ENCODE measurements around the gene GATA2.

The GATA2 gene

GRCh38 chr3:128499724-128500275, 6.8 kb upstream of the GATA2 start:
- no peaks in the 10 kb centered on the region for H3K9me3 ChIP-seq (replicated peaks; ENCODE audit: low read length)
- H3K4me2 ChIP-seq (ENCODE audit: low read length), result no peak overlapping the region
- no peak overlapping the region for H3K4me3 ChIP-seq (ENCODE audit: low read length)
- peaks cover 73% of the 10 kb centered on the region for H3K27me3 ChIP-seq (ENCODE audit: control insufficient read depth, insufficient read depth, low read length)
- peaks cover 11% of the 10 kb centered on the region for H3K4me1 ChIP-seq (ENCODE audit: control insufficient read depth, insufficient read depth, low read length)
- no peak overlapping the region for H3K9ac ChIP-seq (ENCODE audit: low read depth, low read length)
- H3K36me3 ChIP-seq (ENCODE audit: insufficient read depth, low read length), result no peaks in the 10 kb centered on the region

DNA sequence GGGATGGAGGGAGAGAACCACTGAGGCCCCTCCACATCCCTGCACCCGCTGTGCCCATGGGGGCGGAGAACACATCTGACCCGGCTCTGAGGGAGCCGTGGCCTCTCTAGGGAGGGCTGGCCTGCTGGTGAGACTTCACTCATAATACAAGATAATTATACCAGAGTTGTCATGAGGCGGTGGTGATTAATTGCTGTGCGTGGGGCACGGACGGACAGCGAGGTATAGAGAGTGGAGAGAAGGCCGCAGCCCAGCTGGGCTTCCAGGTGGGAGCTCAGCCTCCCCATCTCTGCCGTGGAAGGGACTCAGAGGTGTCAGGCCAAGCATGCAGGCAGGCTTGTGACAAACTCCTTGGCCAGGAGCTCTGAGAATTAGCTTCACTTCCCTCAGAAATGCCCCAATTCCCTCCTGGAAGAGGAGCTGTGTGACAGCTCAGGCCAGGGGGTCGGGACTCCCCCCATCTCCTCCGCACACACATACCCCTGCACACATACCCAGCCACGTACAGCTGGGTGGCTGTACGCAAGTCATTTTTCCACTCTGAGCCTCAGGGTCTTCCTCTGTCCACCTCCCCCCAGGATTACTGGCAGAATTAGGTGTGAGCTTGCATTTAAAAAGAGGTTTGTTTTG, 6.0 kb upstream of the GATA2 start:
- Histone ChIP-seq H3K36me3 (ENCODE audit: insufficient read depth, low read length) (no peaks in the 10 kb centered on the region), H3K27me3 (ENCODE audit: control insufficient read depth, insufficient read depth, low read length) (peaks cover 80% of the 10 kb centered on the region), H3K4me3 (ENCODE audit: low read length) (no peak overlapping the region), H3K4me2 (ENCODE audit: low read length) (no peak overlapping the region), H3K9me3 (replicated peaks; ENCODE audit: low read length) (no peaks in the 10 kb centered on the region), H3K9ac (ENCODE audit: low read depth, low read length) (no peak overlapping the region), H3K4me1 (ENCODE audit: control insufficient read depth, insufficient read depth, low read length) (peaks cover 11% of the 10 kb centered on the region)

GRCh38 chr3:128498127-128498626, 5.2 kb upstream of the GATA2 start:
- peak overlapping the region; percentile 60 for H3K4me2 ChIP-seq (ENCODE audit: low read length)
- no peak overlapping the region for H3K9ac ChIP-seq (ENCODE audit: low read depth, low read length)
- H3K27me3 ChIP-seq (ENCODE audit: control insufficient read depth, insufficient read depth, low read length), result peaks cover 81% of the 10 kb centered on the region
- H3K9me3 ChIP-seq (replicated peaks; ENCODE audit: low read length), result no peaks in the 10 kb centered on the region
- H3K4me3 ChIP-seq (ENCODE audit: low read length), result peak overlapping the region; percentile 73
- H3K4me1 ChIP-seq (ENCODE audit: control insufficient read depth, insufficient read depth, low read length), result peaks cover 11% of the 10 kb centered on the region
- H3K36me3 ChIP-seq (ENCODE audit: insufficient read depth, low read length), result no peaks in the 10 kb centered on the region

GRCh38 chr3:128497305-128498126, 4.5 kb upstream of the GATA2 start:
- H3K27me3 ChIP-seq (ENCODE audit: control insufficient read depth, insufficient read depth, low read length), result peaks cover 86% of the 10 kb centered on the region
- peak overlapping the region; percentile 90 for H3K4me2 ChIP-seq (ENCODE audit: low read length)
- peaks cover 11% of the 10 kb centered on the region for H3K4me1 ChIP-seq (ENCODE audit: control insufficient read depth, insufficient read depth, low read length)
- no peaks in the 10 kb centered on the region for H3K9me3 ChIP-seq (replicated peaks; ENCODE audit: low read length)
- H3K9ac ChIP-seq (ENCODE audit: low read depth, low read length), result no peak overlapping the region
- no peaks in the 10 kb centered on the region for H3K36me3 ChIP-seq (ENCODE audit: insufficient read depth, low read length)
- peak overlapping the region; percentile 73 for H3K4me3 ChIP-seq (ENCODE audit: low read length)

DNA sequence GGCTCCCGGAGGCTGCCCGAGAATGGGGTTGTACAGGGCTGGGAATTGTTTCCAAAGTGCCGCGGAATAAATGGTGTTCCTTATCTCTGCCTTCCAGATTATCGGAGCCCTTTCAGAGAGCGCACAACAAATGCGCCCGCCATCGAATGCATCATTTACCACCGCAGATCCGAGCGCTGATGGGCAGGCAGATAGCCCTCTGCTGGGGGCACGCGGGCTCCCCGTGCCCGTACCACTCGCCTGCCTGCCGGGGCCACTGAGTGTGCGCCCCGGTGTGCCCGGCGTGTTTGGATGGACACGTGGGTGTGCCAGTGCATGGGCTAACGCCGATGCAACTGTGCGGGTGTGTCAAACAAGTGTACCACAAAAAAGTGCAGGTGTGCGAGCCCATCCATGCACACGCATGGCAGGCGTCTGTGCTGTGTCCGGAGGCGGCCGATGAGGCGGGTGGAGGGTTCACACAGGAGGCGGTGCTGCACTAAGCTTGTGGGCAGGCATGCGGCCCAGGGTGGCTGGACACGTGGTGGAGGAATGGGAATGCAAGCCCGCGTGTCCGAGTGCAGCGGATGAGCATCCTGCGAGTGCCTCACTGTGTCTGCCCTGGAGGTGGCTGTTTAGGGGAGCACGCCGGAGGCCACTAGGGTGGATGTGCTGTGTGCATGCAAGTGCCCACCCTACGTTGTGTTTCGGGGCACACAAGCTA, 3.8 kb upstream of the GATA2 start:
- Histone ChIP-seq H3K4me3 (ENCODE audit: low read length) (peak overlapping the region; percentile 73), H3K4me2 (ENCODE audit: low read length) (peak overlapping the region; percentile 90), H3K4me1 (ENCODE audit: control insufficient read depth, insufficient read depth, low read length) (peaks cover 11% of the 10 kb centered on the region), H3K9me3 (replicated peaks; ENCODE audit: low read length) (no peaks in the 10 kb centered on the region), H3K27me3 (ENCODE audit: control insufficient read depth, insufficient read depth, low read length) (peaks cover 86% of the 10 kb centered on the region), H3K9ac (ENCODE audit: low read depth, low read length) (no peak overlapping the region), H3K36me3 (ENCODE audit: insufficient read depth, low read length) (no peaks in the 10 kb centered on the region)

DNA sequence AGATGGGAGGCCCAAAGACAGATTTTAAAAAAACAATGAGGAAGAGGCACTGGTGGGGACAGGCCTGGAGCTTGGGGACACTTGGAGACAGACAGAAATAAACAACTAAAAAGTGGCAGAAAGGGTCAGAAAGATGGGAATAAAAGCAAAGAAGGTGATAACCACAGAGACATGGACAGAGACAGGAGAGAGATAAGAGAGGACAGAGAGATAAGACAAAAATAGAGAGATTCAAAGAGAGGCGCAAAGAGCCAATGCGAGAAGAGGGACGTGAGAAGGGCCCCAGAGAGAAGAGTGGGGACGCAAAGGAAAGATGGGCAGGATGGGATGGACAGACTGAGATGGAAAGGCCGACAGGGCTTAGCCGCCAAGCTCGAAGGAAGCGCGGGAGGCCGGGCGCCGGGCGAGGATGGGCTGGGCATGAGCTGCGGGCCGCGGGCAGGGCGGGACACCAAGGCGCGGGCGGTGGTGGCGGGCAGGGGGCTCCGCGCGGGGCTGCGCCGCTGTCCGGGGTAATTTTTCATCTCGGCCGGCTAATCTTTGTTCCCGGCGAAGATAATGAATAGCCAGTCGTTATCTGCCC, 3.1 kb upstream of the GATA2 start:
- Histone ChIP-seq H3K36me3 (ENCODE audit: insufficient read depth, low read length) (no peaks in the 10 kb centered on the region), H3K27me3 (ENCODE audit: control insufficient read depth, insufficient read depth, low read length) (peaks cover 86% of the 10 kb centered on the region), H3K9me3 (replicated peaks; ENCODE audit: low read length) (no peaks in the 10 kb centered on the region), H3K4me2 (ENCODE audit: low read length) (no peak overlapping the region), H3K4me1 (ENCODE audit: control insufficient read depth, insufficient read depth, low read length) (peaks cover 11% of the 10 kb centered on the region), H3K4me3 (ENCODE audit: low read length) (no peak overlapping the region), H3K9ac (ENCODE audit: low read depth, low read length) (no peak overlapping the region)

- Histone ChIP-seq H3K36me3 (ENCODE audit: insufficient read depth, low read length) (no peaks in the 10 kb centered on the region), H3K4me1 (ENCODE audit: control insufficient read depth, insufficient read depth, low read length) (peaks cover 11% of the 10 kb centered on the region), H3K27me3 (ENCODE audit: control insufficient read depth, insufficient read depth, low read length) (peaks cover 88% of the 10 kb centered on the region), H3K9ac (ENCODE audit: low read depth, low read length) (no peak overlapping the region), H3K4me2 (ENCODE audit: low read length) (no peak overlapping the region), H3K9me3 (replicated peaks; ENCODE audit: low read length) (no peaks in the 10 kb centered on the region), H3K4me3 (ENCODE audit: low read length) (no peak overlapping the region)
Observed at GRCh38 chr3:128495435-128495970, 2.5 kb upstream of the GATA2 start.

- Histone ChIP-seq H3K4me3 (ENCODE audit: low read length) (no peak overlapping the region), H3K9me3 (replicated peaks; ENCODE audit: low read length) (no peaks in the 10 kb centered on the region), H3K36me3 (ENCODE audit: insufficient read depth, low read length) (no peaks in the 10 kb centered on the region), H3K9ac (ENCODE audit: low read depth, low read length) (no peak overlapping the region), H3K27me3 (ENCODE audit: control insufficient read depth, insufficient read depth, low read length) (peaks cover 96% of the 10 kb centered on the region), H3K4me2 (ENCODE audit: low read length) (no peak overlapping the region), H3K4me1 (ENCODE audit: control insufficient read depth, insufficient read depth, low read length) (peaks cover 21% of the 10 kb centered on the region)
Observed at GRCh38 chr3:128494367-128494650, 1.3 kb upstream of the GATA2 start.

- Histone ChIP-seq H3K4me3 (ENCODE audit: low read length) (no peak overlapping the region), H3K9me3 (replicated peaks; ENCODE audit: low read length) (no peaks in the 10 kb centered on the region), H3K9ac (ENCODE audit: low read depth, low read length) (no peak overlapping the region), H3K4me2 (ENCODE audit: low read length) (no peak overlapping the region), H3K4me1 (ENCODE audit: control insufficient read depth, insufficient read depth, low read length) (peaks cover 24% of the 10 kb centered on the region), H3K36me3 (ENCODE audit: insufficient read depth, low read length) (no peaks in the 10 kb centered on the region), H3K27me3 (ENCODE audit: control insufficient read depth, insufficient read depth, low read length) (peaks cover 96% of the 10 kb centered on the region)
Observed at GRCh38 chr3:128493570-128494366, 767 bp upstream of the GATA2 start.

DNA sequence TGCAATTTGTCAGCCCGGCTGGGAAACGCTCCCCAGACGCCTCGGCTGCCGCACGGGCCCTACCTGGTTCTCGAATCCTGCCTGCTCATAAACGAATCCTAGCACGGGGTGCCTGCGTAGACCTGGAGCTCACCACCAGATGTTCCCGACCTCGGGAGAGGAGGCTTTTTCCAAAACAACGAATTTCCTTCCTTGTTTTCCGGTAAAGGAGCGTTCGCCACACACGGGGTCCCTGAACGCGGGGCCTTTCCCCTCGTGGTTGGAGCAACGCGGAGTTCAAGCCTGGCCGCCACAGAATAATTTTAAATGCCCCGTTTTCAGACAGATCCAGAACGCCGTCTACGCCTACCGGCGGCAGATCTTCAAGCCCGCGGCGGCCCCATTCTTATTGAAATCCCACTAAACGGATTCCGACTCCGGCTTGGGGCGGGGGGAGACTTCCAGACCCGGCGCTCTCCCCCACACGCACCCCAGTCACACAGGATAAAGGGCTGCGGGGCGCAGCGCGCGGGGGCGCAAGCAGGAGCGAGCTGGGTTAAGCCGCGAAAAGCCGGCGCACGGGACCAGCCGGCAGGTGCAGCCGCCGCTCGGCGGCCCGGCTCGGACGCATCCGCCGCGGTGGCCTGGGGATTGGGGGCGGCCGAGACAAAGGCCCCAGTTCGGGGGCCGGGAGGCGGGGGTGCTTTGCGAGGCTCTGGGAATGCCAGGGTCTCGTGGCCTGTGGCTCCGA, 895 bp downstream of the GATA2 start:
- H3K4me3 ChIP-seq (ENCODE audit: low read length), result no peak overlapping the region
- H3K4me1 ChIP-seq (ENCODE audit: control insufficient read depth, insufficient read depth, low read length), result peaks cover 30% of the 10 kb centered on the region
- peaks cover 94% of the 10 kb centered on the region for H3K27me3 ChIP-seq (ENCODE audit: control insufficient read depth, insufficient read depth, low read length)
- H3K4me2 ChIP-seq (ENCODE audit: low read length), result no peak overlapping the region
- H3K36me3 ChIP-seq (ENCODE audit: insufficient read depth, low read length), result no peaks in the 10 kb centered on the region
- H3K9ac ChIP-seq (ENCODE audit: low read depth, low read length), result no peak overlapping the region
- H3K9me3 ChIP-seq (replicated peaks; ENCODE audit: low read length), result no peaks in the 10 kb centered on the region

Measured in skeletal muscle satellite cell (primary cell).